Measurements from ENCODE around the gene CACNA2D3. TPM values are rescaled to one million over a fixed set of nuclear protein-coding genes. Genes with fewer than 3 reads are reported as not detected.

CACNA2D3 gene
- total RNA-seq, 1 experiment from 2014 or later: not detected

- TF ChIP-seq EZH2phosphoT487 (IDR thresholded peaks at IDR 0.05; ENCODE audit: borderline replicate concordance, low read length): no peak
- H2AFZ ChIP-seq (ENCODE audit: low read length): no peak overlapping the region
- H3K9me2 ChIP-seq (replicated peaks; ENCODE audit: low read length): no peaks in the 10 kb centered on the region
- no peaks in the 10 kb centered on the region for H3K36me3 ChIP-seq (ENCODE audit: low read depth, low read length)
- no peak overlapping the region for H3K4me3 ChIP-seq (ENCODE audit: low read length)
- H4K20me1 ChIP-seq (ENCODE audit: low read length): no peaks in the 10 kb centered on the region
- no peak overlapping the region for H3K27ac ChIP-seq (ENCODE audit: low read length)
- DNase-seq (no peak), ATAC-seq (no peak)
- no peaks in the 10 kb centered on the region for H3K4me1 ChIP-seq (ENCODE audit: insufficient read depth, low read length)
- BruUV-seq (replicated peaks): no TSS peak
- no peaks in the 10 kb centered on the region for H3F3A ChIP-seq (ENCODE audit: low read length, unreplicated experiment)
- no peaks in the 10 kb centered on the region for H3K9me3 ChIP-seq (ENCODE audit: low read length)
- ChIA-PET POLR2A (ENCODE audit: unreplicated experiment) (no interaction called here), CTCF (no interaction called here)
- H3K9ac ChIP-seq (ENCODE audit: low read length): no peak overlapping the region
- H3K4me2 ChIP-seq (ENCODE audit: low read length): no peak overlapping the region
- H3K27me3 ChIP-seq (ENCODE audit: low read length): peaks cover 63% of the 10 kb centered on the region
- intact Hi-C loops (cut with micrococcal nuclease): no loop called here
- no peaks in the 10 kb centered on the region for H3K79me2 ChIP-seq (ENCODE audit: low read length)
Observed at GRCh38 chr3:54771050-54771449, 648.7 kb downstream of the CACNA2D3 start.

GRCh38 chr3:54772051-54772450 lies 649.7 kb downstream of the CACNA2D3 start:
- CTCF ChIA-PET: no interaction called here
- BruUV-seq (replicated peaks): no TSS peak

GRCh38 chr3:54772746-54773145 lies 650.4 kb downstream of the CACNA2D3 start:
- intact Hi-C loops (cut with micrococcal nuclease): no loop called here
- ChIA-PET POLR2A (ENCODE audit: unreplicated experiment) (no interaction called here), CTCF (no interaction called here)
- H2AFZ ChIP-seq (ENCODE audit: low read length): no peak overlapping the region
- no peak overlapping the region for H3K27ac ChIP-seq (ENCODE audit: low read length)
- BruUV-seq (replicated peaks): no TSS peak
- no peaks in the 10 kb centered on the region for H3K4me1 ChIP-seq (ENCODE audit: insufficient read depth, low read length)
- ATAC-seq: no peak
- no peaks in the 10 kb centered on the region for H3K79me2 ChIP-seq (ENCODE audit: low read length)
- H3K4me2 ChIP-seq (ENCODE audit: low read length): no peak overlapping the region
- H3K36me3 ChIP-seq (ENCODE audit: low read depth, low read length): no peaks in the 10 kb centered on the region
- no peaks in the 10 kb centered on the region for H3K9me2 ChIP-seq (replicated peaks; ENCODE audit: low read length)
- H3K4me3 ChIP-seq (ENCODE audit: low read length): no peak overlapping the region
- H3K9me3 ChIP-seq (ENCODE audit: low read length): no peaks in the 10 kb centered on the region
- no peak for DNase-seq
- H4K20me1 ChIP-seq (ENCODE audit: low read length): no peaks in the 10 kb centered on the region
- no peak overlapping the region for H3K9ac ChIP-seq (ENCODE audit: low read length)
- no peaks in the 10 kb centered on the region for H3F3A ChIP-seq (ENCODE audit: low read length, unreplicated experiment)
- peaks cover 57% of the 10 kb centered on the region for H3K27me3 ChIP-seq (ENCODE audit: low read length)
- TF ChIP-seq EZH2 (IDR thresholded peaks at IDR 0.05; ENCODE audit: low read length, unreplicated experiment): no peak
- no peak for TF ChIP-seq CTCF (conservative IDR thresholded peaks at IDR 0.05; ENCODE audit: low read depth, low read length)
- TF ChIP-seq EZH2phosphoT487 (IDR thresholded peaks at IDR 0.05; ENCODE audit: borderline replicate concordance, low read length): no peak

More at GRCh38 chr3:54772051-54772450, 649.7 kb downstream of the CACNA2D3 start:
- Histone ChIP-seq H3K9me2 (replicated peaks; ENCODE audit: low read length) (no peaks in the 10 kb centered on the region), H3K79me2 (ENCODE audit: low read length) (no peaks in the 10 kb centered on the region), H3K27ac (ENCODE audit: low read length) (no peak overlapping the region), H3K27me3 (ENCODE audit: low read length) (peaks cover 63% of the 10 kb centered on the region), H2AFZ (ENCODE audit: low read length) (no peak overlapping the region), H3K9me3 (ENCODE audit: low read length) (no peaks in the 10 kb centered on the region), H3K4me1 (ENCODE audit: insufficient read depth, low read length) (no peaks in the 10 kb centered on the region), H3F3A (ENCODE audit: low read length, unreplicated experiment) (no peaks in the 10 kb centered on the region), H4K20me1 (ENCODE audit: low read length) (no peaks in the 10 kb centered on the region), H3K9ac (ENCODE audit: low read length) (no peak overlapping the region), H3K36me3 (ENCODE audit: low read depth, low read length) (no peaks in the 10 kb centered on the region), H3K4me3 (ENCODE audit: low read length) (no peak overlapping the region), H3K4me2 (ENCODE audit: low read length) (no peak overlapping the region)
- intact Hi-C loops (cut with micrococcal nuclease): no loop called here
- DNase-seq (no peak), ATAC-seq (no peak)
- TF ChIP-seq EZH2phosphoT487 (IDR thresholded peaks at IDR 0.05; ENCODE audit: borderline replicate concordance, low read length) (no peak), EZH2 (IDR thresholded peaks at IDR 0.05; ENCODE audit: low read length, unreplicated experiment) (no peak), CTCF (conservative IDR thresholded peaks at IDR 0.05; ENCODE audit: low read depth, low read length) (no peak)
- POLR2A ChIA-PET (ENCODE audit: unreplicated experiment): no interaction called here
